ENCODE data around the gene RPS19BP1.

Gene RPS19BP1

GRCh38 chr22:39486951-39487825 lies 45.4 kb downstream of the RPS19BP1 start:
- no peak overlapping the region for H3K4me3 ChIP-seq (replicated peaks in 1 of 2; ENCODE audit: low read depth in 2 of 2, low read length in 2 of 2)
- DNase-seq (ENCODE audit: low read depth in 2 of 2): no peak
- TF ChIP-seq, protein P1, sequence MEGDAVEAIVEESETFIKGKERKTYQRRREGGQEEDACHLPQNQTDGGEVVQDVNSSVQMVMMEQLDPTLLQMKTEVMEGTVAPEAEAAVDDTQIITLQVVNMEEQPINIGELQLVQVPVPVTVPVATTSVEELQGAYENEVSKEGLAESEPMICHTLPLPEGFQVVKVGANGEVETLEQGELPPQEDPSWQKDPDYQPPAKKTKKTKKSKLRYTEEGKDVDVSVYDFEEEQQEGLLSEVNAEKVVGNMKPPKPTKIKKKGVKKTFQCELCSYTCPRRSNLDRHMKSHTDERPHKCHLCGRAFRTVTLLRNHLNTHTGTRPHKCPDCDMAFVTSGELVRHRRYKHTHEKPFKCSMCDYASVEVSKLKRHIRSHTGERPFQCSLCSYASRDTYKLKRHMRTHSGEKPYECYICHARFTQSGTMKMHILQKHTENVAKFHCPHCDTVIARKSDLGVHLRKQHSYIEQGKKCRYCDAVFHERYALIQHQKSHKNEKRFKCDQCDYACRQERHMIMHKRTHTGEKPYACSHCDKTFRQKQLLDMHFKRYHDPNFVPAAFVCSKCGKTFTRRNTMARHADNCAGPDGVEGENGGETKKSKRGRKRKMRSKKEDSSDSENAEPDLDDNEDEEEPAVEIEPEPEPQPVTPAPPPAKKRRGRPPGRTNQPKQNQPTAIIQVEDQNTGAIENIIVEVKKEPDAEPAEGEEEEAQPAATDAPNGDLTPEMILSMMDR (IDR thresholded peaks at IDR 0.05; ENCODE audit: low read depth, low read length): no peak

DNA sequence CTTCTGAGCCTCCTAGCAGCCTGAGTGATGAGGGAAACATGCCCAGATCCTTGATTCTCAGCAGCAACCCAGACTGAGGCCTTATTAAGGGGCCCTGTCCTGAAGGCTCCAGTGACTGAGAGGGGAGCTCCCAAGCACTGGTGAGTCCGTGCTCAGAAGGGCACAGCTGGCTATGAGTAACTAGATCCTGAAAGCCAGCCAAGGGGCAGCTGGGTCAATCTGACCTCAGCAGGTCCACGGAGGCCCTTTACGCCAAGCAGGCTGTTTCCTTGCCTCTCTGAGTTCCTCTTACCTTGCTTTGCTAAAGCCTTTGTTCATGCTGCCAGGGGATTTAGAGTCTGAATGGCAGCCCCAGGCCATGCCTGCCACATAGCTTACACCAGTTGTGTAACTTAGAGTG lies 49.8 kb downstream of the RPS19BP1 start:
- peak in 1 of 2 donors; percentile 49 for DNase-seq (ENCODE audit: low read depth in 2 of 2)
- TF ChIP-seq, protein P1 (IDR thresholded peaks at IDR 0.05; ENCODE audit: low read depth, low read length): no peak
- H3K4me3 ChIP-seq (replicated peaks in 1 of 2; ENCODE audit: low read depth in 2 of 2, low read length in 2 of 2): no peak overlapping the region

GRCh38 chr22:39481595-39481994 lies 51.0 kb downstream of the RPS19BP1 start:
- no peak overlapping the region for H3K4me3 ChIP-seq (replicated peaks in 1 of 2; ENCODE audit: low read depth in 2 of 2, low read length in 2 of 2)
- TF ChIP-seq, protein P1 (IDR thresholded peaks at IDR 0.05; ENCODE audit: low read depth, low read length): no peak
- no peak for DNase-seq (ENCODE audit: low read depth in 2 of 2)

GRCh38 chr22:39481054-39481453 lies 51.5 kb downstream of the RPS19BP1 start:
- DNase-seq (ENCODE audit: low read depth in 2 of 2): no peak
- no peak overlapping the region for H3K4me3 ChIP-seq (replicated peaks in 1 of 2; ENCODE audit: low read depth in 2 of 2, low read length in 2 of 2)
- TF ChIP-seq, protein P1 (IDR thresholded peaks at IDR 0.05; ENCODE audit: low read depth, low read length): no peak

DNA sequence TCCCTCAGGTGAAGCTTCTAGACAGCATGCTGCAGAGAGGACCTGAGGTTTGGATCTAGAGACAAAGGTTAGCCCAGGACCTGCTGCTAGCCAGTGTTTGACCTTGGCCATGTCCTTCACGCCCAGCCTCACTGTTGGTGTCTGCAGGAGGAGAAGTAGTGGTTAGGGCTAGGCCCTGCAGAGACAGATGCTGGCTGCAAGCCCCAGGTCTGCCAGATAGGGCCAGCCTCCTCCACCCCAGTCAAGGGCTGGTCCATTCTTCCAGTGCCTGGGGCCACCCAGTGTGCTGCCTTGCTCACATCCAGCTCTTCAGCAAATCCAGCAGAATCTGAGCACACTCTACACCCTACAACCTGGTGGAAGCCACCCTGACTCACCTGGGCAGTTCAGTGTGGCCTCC lies 52.0 kb downstream of the RPS19BP1 start:
- no peak for DNase-seq (ENCODE audit: low read depth in 2 of 2)
- no peak overlapping the region for H3K4me3 ChIP-seq (replicated peaks in 1 of 2; ENCODE audit: low read depth in 2 of 2, low read length in 2 of 2)
- TF ChIP-seq, protein P1 (IDR thresholded peaks at IDR 0.05; ENCODE audit: low read depth, low read length): no peak

- no peak overlapping the region for H3K4me3 ChIP-seq (replicated peaks in 1 of 2; ENCODE audit: low read depth in 2 of 2, low read length in 2 of 2)
- DNase-seq (ENCODE audit: low read depth in 2 of 2): no peak
- TF ChIP-seq, protein P1 (IDR thresholded peaks at IDR 0.05; ENCODE audit: low read depth, low read length): no peak
Measured at GRCh38 chr22:39479254-39479653, 53.3 kb downstream of the RPS19BP1 start.
